Measurements from ENCODE around the gene SPTLC2.

DNA sequence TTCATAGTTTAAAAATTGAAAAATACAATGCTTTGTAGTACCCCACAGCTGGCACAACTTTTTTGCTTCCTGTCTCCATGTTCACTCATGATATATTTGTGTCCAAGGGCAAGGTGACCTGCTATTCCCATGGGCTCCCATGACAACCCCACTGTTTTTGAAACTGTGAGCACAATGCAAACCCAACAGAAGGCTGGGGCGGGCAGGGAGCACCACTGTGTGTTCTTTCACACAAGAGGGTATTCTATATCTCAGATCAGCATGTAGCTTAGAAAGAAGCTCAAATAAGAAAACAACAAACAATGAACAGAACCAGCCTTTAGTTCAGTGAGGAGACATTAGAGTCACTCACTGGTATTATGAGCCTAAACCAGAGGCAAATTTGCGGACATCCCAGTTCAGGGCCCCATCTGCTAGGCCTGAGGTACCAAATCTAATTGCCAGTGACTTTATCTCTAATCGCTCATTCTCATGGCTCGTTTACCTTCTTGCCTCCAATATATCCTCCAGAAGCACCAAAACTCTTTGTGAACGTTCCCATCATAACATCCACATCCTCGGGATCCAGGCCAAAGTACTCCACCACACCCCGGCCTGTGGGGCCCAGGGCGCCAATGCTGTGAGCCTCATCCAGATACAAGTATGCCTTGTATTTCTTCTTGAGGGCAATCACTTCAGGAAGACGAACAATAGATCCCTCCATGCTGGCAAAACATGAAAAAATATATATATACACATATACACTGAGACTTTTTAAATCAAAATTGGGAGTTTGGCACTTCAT, 61.4 kb downstream of the SPTLC2 start:
- no peak for TF ChIP-seq EZH2phosphoT487 (IDR thresholded peaks at IDR 0.05; ENCODE audit: low read depth)
- TF ChIP-seq, protein P1, sequence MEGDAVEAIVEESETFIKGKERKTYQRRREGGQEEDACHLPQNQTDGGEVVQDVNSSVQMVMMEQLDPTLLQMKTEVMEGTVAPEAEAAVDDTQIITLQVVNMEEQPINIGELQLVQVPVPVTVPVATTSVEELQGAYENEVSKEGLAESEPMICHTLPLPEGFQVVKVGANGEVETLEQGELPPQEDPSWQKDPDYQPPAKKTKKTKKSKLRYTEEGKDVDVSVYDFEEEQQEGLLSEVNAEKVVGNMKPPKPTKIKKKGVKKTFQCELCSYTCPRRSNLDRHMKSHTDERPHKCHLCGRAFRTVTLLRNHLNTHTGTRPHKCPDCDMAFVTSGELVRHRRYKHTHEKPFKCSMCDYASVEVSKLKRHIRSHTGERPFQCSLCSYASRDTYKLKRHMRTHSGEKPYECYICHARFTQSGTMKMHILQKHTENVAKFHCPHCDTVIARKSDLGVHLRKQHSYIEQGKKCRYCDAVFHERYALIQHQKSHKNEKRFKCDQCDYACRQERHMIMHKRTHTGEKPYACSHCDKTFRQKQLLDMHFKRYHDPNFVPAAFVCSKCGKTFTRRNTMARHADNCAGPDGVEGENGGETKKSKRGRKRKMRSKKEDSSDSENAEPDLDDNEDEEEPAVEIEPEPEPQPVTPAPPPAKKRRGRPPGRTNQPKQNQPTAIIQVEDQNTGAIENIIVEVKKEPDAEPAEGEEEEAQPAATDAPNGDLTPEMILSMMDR (IDR thresholded peaks at IDR 0.05; ENCODE audit: low read depth, low read length) = no peak

Data from OCI-LY3 (cell line).